MM.1S (cell line): ENCODE data around the gene MSH4.

Experiments
- DNase-seq: peaks from one replicate; pipeline ENCODE4 v3.0.0-alpha.2; 2015
- H2AFZ ChIP-seq: fragments of 300-600 bp; sonication (generic); 2 replicates; pipeline ENCODE4 v1.6.0; 2016; ENCODE audit warnings: antibody characterized with exemption, low read length
- H3F3A ChIP-seq: fragments of 300-600 bp; sonication (generic); 2 replicates; pipeline ENCODE4 v1.6.1; 2016; ENCODE audit warnings: mild to moderate bottlenecking, antibody characterized with exemption, low read length, moderate library complexity, mixed read lengths; ENCODE audit not compliant: insufficient read depth
- H3K27ac ChIP-seq: fragments of 300-600 bp; sonication (generic); 2 replicates; pipeline ENCODE4 v1.5.1; 2016; ENCODE audit warnings: mild to moderate bottlenecking, low read length
- H3K27me3 ChIP-seq: fragments of 300-600 bp; sonication (generic); replicated peaks from 2 replicates; pipeline ENCODE4 v1.6.0; 2016; ENCODE audit warnings: low read length; ENCODE audit not compliant: insufficient read depth
- H3K36me3 ChIP-seq: fragments of 300-600 bp; sonication (generic); replicated peaks from 2 replicates; pipeline ENCODE4 v1.6.1; 2016; ENCODE audit warnings: mild to moderate bottlenecking, low read length, mixed read lengths; ENCODE audit not compliant: insufficient read depth
- H3K4me1 ChIP-seq: fragments of 300-600 bp; sonication (generic); 2 replicates; pipeline ENCODE4 v1.6.1; 2016; ENCODE audit warnings: low read length, mixed read lengths
- H3K4me2 ChIP-seq: fragments of 300-600 bp; sonication (generic); 2 replicates; pipeline ENCODE4 v1.6.0; 2016; ENCODE audit warnings: low read depth, low read length
- H3K4me3 ChIP-seq: fragments of 300-600 bp; sonication (generic); 2 replicates; pipeline ENCODE4 v1.5.1; 2016; ENCODE audit warnings: low read length, mixed read lengths
- H3K79me2 ChIP-seq: fragments of 300-600 bp; sonication (generic); 2 replicates; pipeline ENCODE4 v1.6.1; 2016; ENCODE audit warnings: mixed run types, low read length, mixed read lengths
- H3K9ac ChIP-seq: fragments of 300-600 bp; sonication (generic); 2 replicates; pipeline ENCODE4 v1.6.1; 2016; ENCODE audit warnings: low read length, mixed read lengths
- H3K9me2 ChIP-seq: fragments of 300-600 bp; sonication (generic); replicated peaks from 2 replicates; pipeline ENCODE4 v1.6.1; 2016; ENCODE audit warnings: mild to moderate bottlenecking, low read length, mixed read lengths; ENCODE audit not compliant: insufficient read depth
- H3K9me3 ChIP-seq: fragments of 300-600 bp; sonication (generic); replicated peaks from 2 replicates; pipeline ENCODE4 v1.6.1; 2016; ENCODE audit warnings: mild to moderate bottlenecking, low read length, mixed read lengths; ENCODE audit not compliant: insufficient read depth
- H4K20me1 ChIP-seq: fragments of 300-600 bp; sonication (generic); 2 replicates; pipeline ENCODE4 v1.6.1; 2016; ENCODE audit warnings: mild to moderate bottlenecking, low read length, moderate library complexity, mixed read lengths; ENCODE audit not compliant: insufficient read depth
- EZH2 ChIP-seq: fragments of 300-600 bp; sonication (generic); optimal IDR thresholded peaks from 2 replicates; pipeline ENCODE3; 2017; ENCODE audit warnings: low read depth, mild to moderate bottlenecking, antibody characterized with exemption, low read length, mixed read lengths
- EZH2phosphoT487 ChIP-seq: fragments of 300-600 bp; sonication (generic); IDR thresholded peaks from 2 replicates; pipeline ENCODE4 v1.6.1; 2018; ENCODE audit warnings: antibody characterized with exemption, low read length
- TF ChIP-seq, protein P1 (sequence below): fragments of 300-600 bp; sonication (generic); IDR thresholded peaks from 2 replicates; pipeline ENCODE4 v1.5.1; 2016; ENCODE audit warnings: antibody characterized with exemption, low read length, mixed read lengths

The MSH4 gene

DNA sequence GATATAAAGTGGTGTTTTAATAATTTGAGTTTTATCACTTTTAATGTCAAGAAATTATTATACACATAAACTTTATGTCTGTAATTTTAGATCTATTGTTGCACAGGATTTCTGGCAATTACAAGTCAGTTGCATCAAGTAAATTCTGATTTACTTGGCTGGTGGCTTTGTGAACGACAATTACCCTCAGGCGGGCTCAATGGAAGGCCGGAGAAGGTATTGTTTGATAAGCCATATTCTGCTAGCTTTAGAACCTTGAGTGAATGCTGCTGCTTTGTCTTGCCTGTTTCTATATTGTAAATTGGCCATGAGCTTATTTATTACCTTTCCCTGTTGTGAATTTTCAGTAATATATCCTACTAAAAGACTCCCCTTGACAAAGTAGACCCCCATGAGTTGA lies 4.6 kb upstream of the MSH4 start:
- Histone ChIP-seq H3K4me1 (peaks cover 7% of the 10 kb centered on the region; the same call in 1 of the 2 replicates), H2AFZ (no peak overlapping the region), H3K9me2 (no peaks in the 10 kb centered on the region), H3K4me3 (no peak overlapping the region), H3K36me3 (peaks cover 36% of the 10 kb centered on the region; the same call in 1 of the 2 replicates), H3F3A (peaks cover 86% of the 10 kb centered on the region), H3K27ac (no peak overlapping the region), H3K27me3 (no peaks in the 10 kb centered on the region), H4K20me1 (peaks cover 73% of the 10 kb centered on the region), H3K9ac (no peak overlapping the region), H3K4me2 (no peak overlapping the region), H3K9me3 (no peaks in the 10 kb centered on the region), H3K79me2 (peaks cover 65% of the 10 kb centered on the region)
- DNase-seq = no peak
- TF ChIP-seq EZH2phosphoT487 (no peak), EZH2 (no peak)
- TF ChIP-seq, protein P1, sequence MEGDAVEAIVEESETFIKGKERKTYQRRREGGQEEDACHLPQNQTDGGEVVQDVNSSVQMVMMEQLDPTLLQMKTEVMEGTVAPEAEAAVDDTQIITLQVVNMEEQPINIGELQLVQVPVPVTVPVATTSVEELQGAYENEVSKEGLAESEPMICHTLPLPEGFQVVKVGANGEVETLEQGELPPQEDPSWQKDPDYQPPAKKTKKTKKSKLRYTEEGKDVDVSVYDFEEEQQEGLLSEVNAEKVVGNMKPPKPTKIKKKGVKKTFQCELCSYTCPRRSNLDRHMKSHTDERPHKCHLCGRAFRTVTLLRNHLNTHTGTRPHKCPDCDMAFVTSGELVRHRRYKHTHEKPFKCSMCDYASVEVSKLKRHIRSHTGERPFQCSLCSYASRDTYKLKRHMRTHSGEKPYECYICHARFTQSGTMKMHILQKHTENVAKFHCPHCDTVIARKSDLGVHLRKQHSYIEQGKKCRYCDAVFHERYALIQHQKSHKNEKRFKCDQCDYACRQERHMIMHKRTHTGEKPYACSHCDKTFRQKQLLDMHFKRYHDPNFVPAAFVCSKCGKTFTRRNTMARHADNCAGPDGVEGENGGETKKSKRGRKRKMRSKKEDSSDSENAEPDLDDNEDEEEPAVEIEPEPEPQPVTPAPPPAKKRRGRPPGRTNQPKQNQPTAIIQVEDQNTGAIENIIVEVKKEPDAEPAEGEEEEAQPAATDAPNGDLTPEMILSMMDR = no peak

DNA sequence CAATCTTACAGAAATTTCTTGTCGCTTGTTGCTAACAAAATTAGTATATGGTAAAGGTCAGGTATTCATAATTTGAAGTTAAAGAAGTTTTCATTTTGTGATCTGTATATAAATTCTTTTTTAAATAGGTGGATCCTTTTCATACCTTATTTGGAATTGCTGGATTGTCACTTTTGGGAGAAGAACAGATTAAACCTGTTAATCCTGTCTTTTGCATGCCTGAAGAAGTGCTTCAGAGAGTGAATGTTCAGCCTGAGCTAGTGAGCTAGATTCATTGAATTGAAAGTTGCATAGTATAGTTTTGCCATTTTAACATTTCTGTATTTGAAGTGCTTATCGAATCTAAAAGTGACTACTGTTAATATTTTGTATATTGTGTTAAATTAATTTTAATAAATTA lies 2.3 kb upstream of the MSH4 start:
- Histone ChIP-seq H3K27ac (no peak overlapping the region), H3K4me2 (no peak overlapping the region), H3K36me3 (peaks cover 32% of the 10 kb centered on the region; the same call in 1 of the 2 replicates), H3K79me2 (peaks cover 42% of the 10 kb centered on the region), H4K20me1 (peaks cover 52% of the 10 kb centered on the region), H2AFZ (no peak overlapping the region), H3K4me1 (peaks cover under 1% of the 10 kb centered on the region; the same call in 1 of the 2 replicates), H3K9ac (no peak overlapping the region), H3F3A (peaks cover 83% of the 10 kb centered on the region), H3K27me3 (no peaks in the 10 kb centered on the region), H3K4me3 (no peak overlapping the region), H3K9me2 (no peaks in the 10 kb centered on the region), H3K9me3 (no peaks in the 10 kb centered on the region)
- no peak for DNase-seq
- TF ChIP-seq EZH2phosphoT487 = no peak
- TF ChIP-seq EZH2 = no peak
- TF ChIP-seq, protein P1 = no peak

GRCh38 chr1:75795703-75796193 lies 934 bp upstream of the MSH4 start:
- Histone ChIP-seq H3K4me1 (no peaks in the 10 kb centered on the region), H3K9me2 (no peaks in the 10 kb centered on the region)

More at GRCh38 chr1:75795703-75796193, 934 bp upstream of the MSH4 start:
- no peak overlapping the region for H3K27ac ChIP-seq
- no peak overlapping the region for H2AFZ ChIP-seq
- TF ChIP-seq EZH2 (no peak), EZH2phosphoT487 (no peak)
- TF ChIP-seq, protein P1 = no peak
- DNase-seq = no peak
- H3K79me2 ChIP-seq = peaks cover 28% of the 10 kb centered on the region
- H4K20me1 ChIP-seq = peaks cover 40% of the 10 kb centered on the region
- H3K9me3 ChIP-seq = no peaks in the 10 kb centered on the region
- H3K4me3 ChIP-seq = no peak overlapping the region
- H3K27me3 ChIP-seq = no peaks in the 10 kb centered on the region
- no peak overlapping the region for H3K4me2 ChIP-seq
- no peak overlapping the region for H3K9ac ChIP-seq
- H3K36me3 ChIP-seq = peaks cover 26% of the 10 kb centered on the region; the same call in 1 of the 2 replicates
- peaks cover 82% of the 10 kb centered on the region for H3F3A ChIP-seq
